ENCODE results near the gene KRTAP10-8.

- TF ChIP-seq CTCF (conservative IDR thresholded peaks at IDR 0.05 in 1 of 2, IDR thresholded peaks at IDR 0.05 in 1 of 2; ENCODE audit: extremely low read depth in 1 of 2, insufficient read depth in 1 of 2, low read depth in 1 of 2, low read length in 2 of 2), result no peak
- TF ChIP-seq EZH2 (IDR thresholded peaks at IDR 0.05; ENCODE audit: borderline replicate concordance, low read length), result no peak
Measured at GRCh38 chr21:44576025-44576420, 35.9 kb upstream of the KRTAP10-8 start.

Measured in mammary epithelial cell (primary cell).